Pons (tissue), 1 donor: Measurements from ENCODE around the gene DAD1.
"Not testable (repeated sequence)": the region's sequence is repeated elsewhere in the genome, so short reads cannot be mapped to it uniquely, and the experiment has no call there.

Experiments used
- DNase-seq: peaks from one replicate; pipeline ENCODE4 v3.0.0-alpha.2; 2016; ENCODE audit warnings: low spot score

The DAD1 gene

DNA sequence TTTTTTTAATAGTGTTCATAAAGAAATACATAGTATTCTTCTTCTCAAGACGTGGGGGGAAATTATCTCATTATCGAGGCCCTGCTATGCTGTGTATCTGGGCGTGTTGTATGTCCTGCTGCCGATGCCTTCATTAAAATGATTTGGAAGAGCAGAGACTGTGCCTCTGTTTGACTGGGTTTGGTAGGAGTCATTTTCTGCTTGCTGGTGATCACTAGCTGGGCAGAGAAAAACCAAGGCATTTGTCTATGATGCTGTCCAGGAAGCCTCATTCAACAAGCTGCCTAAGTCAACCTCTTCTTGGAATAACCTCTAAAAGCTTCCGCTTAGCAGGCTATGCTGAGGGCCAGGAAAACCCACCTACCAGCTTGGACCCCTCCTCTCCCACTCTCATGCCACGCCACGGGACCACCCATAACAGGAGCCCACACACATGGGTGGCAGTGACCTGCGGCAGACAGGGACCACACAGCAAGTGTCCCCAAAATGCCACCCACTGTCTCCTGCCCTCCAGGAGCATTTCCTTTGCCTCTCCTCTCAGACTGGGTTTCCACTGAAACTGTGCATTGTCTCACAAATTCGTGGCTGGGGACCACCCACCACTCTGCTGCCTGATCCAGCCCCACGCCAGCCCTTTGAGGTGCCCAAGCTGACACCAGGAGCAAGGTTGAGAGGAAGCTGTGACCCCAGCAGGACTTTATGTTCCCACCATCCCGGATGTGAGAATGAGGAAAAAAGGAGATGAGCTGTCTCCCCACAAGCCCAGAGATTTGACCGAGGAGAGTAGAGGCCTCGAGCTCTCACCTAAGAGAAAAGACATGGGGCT lies 36.8 kb downstream of the DAD1 start:
- DNase-seq = no peak

DNA sequence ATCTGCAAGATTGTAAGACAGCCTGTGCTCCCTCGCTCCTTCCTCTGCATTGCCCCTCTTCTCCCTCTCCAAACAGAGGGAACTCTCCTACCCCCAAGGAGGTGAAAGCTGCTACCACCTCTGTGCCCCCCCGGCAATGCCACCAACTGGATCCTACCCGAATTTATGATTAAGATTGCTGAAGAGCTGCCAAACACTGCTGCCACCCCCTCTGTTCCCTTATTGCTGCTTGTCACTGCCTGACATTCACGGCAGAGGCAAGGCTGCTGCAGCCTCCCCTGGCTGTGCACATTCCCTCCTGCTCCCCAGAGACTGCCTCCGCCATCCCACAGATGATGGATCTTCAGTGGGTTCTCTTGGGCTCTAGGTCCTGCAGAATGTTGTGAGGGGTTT lies 37.4 kb downstream of the DAD1 start:
- DNase-seq = no peak

DNA sequence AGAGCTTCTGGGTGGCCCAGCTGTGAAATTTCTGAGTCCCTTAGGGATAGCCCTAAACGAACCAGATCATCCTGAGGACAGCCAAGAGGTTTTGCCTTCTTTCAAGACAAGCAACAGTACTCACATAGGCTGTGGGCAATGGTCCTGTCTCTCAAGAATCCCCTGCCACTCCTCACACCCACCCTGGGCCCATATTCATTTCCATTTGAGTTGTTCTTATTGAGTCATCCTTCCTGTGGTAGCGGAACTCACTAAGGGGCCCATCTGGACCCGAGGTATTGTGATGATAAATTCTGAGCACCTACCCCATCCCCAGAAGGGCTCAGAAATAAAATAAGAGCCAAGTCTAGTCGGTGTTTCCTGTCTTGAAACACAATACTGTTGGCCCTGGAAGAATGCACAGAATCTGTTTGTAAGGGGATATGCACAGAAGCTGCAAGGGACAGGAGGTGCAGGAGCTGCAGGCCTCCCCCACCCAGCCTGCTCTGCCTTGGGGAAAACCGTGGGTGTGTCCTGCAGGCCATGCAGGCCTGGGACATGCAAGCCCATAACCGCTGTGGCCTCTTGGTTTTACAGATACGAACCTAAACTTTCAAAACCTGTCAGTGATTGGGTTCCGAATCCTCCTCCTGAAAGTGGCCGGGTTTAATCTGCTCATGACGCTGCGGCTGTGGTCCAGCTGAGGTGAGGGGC lies 38.9 kb downstream of the DAD1 start:
- DNase-seq = no peak

DNA sequence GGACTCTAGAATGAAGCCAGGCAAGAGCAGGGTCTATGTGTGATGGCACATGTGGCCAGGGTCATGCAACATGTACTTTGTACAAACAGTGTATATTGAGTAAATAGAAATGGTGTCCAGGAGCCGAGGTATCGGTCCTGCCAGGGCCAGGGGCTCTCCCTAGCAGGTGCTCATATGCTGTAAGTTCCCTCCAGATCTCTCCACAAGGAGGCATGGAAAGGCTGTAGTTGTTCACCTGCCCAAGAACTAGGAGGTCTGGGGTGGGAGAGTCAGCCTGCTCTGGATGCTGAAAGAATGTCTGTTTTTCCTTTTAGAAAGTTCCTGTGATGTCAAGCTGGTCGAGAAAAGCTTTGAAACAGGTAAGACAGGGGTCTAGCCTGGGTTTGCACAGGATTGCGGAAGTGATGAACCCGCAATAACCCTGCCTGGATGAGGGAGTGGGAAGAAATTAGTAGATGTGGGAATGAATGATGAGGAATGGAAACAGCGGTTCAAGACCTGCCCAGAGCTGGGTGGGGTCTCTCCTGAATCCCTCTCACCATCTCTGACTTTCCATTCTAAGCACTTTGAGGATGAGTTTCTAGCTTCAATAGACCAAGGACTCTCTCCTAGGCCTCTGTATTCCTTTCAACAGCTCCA lies 39.6 kb downstream of the DAD1 start:
- DNase-seq = no peak

- DNase-seq = no peak
Observed at GRCh38 chr14:22547948-22548750, 40.9 kb downstream of the DAD1 start.

- no peak for DNase-seq
Observed at GRCh38 chr14:22547313-22547947, 41.6 kb downstream of the DAD1 start.

- DNase-seq = no peak
Observed at GRCh38 chr14:22546722-22547071, 42.3 kb downstream of the DAD1 start.

DNA sequence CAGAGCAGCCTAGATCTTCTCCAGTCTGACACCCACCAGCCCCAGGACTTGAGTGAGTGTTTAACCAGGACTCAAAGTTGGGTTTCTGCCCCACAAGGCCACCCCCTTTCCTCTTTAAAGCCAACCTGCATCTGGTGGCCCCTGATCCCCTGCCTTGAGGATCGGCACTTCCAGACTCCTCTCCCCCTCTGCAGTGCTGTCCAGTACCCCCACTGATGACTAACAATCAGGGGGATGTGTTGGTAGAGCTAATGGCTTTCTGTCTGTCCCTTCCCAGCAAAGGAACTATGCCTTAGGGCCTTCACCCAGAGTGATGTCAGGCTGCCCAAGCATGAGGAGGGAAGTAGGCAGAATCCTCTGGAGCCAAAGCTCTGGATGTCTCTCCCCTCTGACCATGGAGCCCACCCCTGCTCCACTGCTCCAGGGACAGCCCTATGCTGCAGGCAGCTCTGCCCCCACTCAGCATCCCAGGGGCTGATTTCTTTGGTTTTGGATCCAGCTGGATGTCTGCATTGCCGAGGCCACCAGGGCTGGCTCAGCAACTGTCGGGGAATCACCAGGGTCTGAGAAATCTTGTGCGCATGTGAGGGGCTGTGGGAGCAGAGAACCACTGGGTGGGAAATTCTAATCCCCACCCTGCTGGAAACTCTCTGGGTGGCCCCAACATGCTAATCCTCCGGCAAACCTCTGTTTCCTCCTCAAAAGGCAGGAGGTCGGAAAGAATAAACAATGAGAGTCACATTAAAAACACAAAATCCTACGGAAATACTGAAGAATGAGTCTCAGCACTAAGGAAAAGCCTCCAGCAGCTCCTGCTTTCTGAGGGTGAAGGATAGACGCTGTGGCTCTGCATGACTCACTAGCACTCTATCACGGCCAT lies 42.9 kb downstream of the DAD1 start:
- DNase-seq = no peak

- DNase-seq = no peak
Observed at GRCh38 chr14:22544881-22545420, 44.1 kb downstream of the DAD1 start.

GRCh38 chr14:22544406-22544805 lies 44.6 kb downstream of the DAD1 start:
- DNase-seq = no peak

- DNase-seq = not testable (repeated sequence)
Observed at GRCh38 chr14:22543570-22544357, 45.3 kb downstream of the DAD1 start.

- DNase-seq = no peak
Observed at GRCh38 chr14:22542360-22542759, 46.7 kb downstream of the DAD1 start.

DNA sequence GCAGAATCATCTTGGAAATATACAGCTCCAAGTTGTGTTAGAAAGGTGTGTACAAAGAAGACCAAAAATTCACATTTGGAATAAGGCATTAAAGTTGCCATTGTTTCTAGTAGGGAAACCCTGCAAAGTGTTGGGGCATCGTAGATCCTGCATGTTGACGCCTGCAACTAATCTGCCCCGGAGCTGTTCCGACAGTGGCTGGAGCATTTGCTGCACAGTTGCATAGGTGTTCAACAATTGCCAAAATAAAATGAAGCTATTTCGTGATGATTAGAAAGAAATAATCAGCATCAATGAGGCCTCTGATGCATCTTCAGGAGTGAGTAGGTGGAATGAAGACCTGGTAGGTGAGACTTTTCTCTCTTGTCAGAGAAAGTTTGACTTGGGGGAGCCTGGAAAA lies 47.3 kb downstream of the DAD1 start:
- DNase-seq = no peak

DNA sequence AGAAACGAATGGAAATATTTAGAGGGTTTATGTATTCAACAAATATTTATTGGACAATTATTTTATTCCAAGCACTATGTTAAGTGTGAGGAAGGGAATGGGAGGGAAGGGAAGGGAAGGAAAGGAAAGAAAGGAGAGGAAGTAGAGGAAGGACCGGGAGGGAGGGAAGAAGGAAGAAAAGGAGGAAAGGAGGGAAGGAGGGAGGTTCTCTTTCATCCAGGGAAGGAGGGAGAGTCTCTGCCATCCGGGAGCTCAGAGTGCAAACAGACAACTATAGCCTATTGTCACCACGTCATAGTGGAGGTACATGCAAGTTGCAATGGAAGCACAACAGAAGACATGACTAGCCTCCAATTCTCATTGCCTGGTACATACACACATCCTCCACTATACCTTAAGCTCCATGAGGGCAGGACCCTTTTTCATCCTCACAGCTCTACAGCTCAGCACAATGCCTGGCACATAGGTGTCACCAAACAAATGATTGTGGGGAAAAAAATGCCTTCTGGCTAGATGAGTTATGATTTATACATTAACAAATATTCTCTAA lies 48.1 kb downstream of the DAD1 start:
- DNase-seq = no peak

- no peak for DNase-seq
Observed at GRCh38 chr14:22540293-22540692, 48.7 kb downstream of the DAD1 start.

- DNase-seq = no peak
Observed at GRCh38 chr14:22539831-22540230, 49.2 kb downstream of the DAD1 start.

GRCh38 chr14:22538671-22539228 lies 50.3 kb downstream of the DAD1 start:
- DNase-seq = no peak

DNA sequence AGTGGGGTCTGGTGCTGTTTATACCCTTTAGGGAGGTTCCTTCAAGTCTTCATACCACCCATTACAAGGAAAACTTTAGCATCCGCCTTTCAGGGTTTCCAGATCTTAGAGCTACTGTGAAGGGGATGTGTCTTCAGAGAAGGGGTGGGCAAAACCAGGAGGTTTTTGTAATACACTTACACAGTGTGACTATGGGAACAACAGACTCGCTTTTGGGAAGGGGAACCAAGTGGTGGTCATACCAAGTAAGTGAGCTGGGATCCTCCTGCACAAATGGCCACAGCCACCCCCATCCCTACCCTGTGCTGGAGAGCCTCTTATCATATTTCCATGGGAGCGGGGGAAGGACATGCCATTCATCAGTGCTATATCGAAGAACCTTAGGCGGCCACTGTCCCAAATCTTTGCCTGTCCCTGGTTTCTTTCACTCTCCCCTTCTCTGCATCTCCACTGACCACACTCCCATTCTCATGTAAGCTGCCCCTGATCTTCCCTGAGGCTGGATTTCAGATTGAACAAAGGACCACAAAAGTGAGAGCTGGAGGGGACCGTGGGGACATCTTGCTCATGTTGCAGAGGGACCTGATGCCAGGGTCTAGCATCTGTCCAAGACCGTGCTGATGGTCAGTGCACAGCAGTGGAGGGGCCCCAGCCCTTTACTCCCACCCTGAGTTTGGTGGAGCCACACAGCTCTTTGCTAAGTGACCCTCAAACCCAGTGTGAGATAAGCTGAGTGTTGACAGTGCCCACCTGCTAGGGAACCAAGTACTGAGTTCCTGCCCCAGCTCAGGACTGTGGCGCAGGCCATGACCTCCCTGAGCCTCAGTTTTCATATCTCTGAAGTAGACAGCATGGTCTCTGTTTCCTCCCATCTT lies 51.4 kb downstream of the DAD1 start:
- no peak for DNase-seq
